Mesothelial cell of epicardium (in vitro differentiated cells): ENCODE results near the gene SLC6A19. TPM values are rescaled to one million over a fixed set of nuclear protein-coding genes. Genes with fewer than 3 reads are reported as not detected.

Source experiments
- DNase-seq, 2 experiments: peaks; one replicate each; pipeline ENCODE4 v3.0.0; 2021; ENCODE audit warnings: low spot score in 2 of 2; ENCODE audit not compliant: unreplicated experiment in 2 of 2
- H3K27ac Mint-ChIP-seq: 2 replicates; pipeline ENCODE4 v1.8.0; 2021; ENCODE audit warnings: mixed read lengths
- H3K27me3 Mint-ChIP-seq: 2 replicates; pipeline ENCODE4 v1.8.0; 2021; ENCODE audit warnings: low read depth, mixed read lengths
- H3K36me3 Mint-ChIP-seq: 2 replicates; pipeline ENCODE4 v1.8.0; 2021; ENCODE audit warnings: mixed read lengths
- H3K4me1 Mint-ChIP-seq: 2 replicates; pipeline ENCODE4 v1.8.0; 2021; ENCODE audit warnings: mixed read lengths
- H3K4me3 Mint-ChIP-seq: 2 replicates; pipeline ENCODE4 v1.8.0; 2021; ENCODE audit warnings: mild to moderate bottlenecking, moderate library complexity, mixed read lengths
- H3K9me3 Mint-ChIP-seq: 2 replicates; pipeline ENCODE4 v1.8.0; 2021; ENCODE audit warnings: mixed read lengths
- CTCF ChIP-seq: fragments of 200-600 bp; sonication (generic); IDR thresholded peaks from one replicate; pipeline ENCODE4 v1.5.0; 2021; ENCODE audit warnings: antibody characterized with exemption; ENCODE audit not compliant: unreplicated experiment
- total RNA-seq: library from RNA; stranded (reverse); gene quantifications from 3 replicates; pipeline ENCODE4 v1.2.1, GENCODE V29; 2021

SLC6A19 gene
- total RNA-seq, 1 donor from 2014 or later: not detected

GRCh38 chr5:1268056-1268455, 66.7 kb downstream of the SLC6A19 start:
- H3K27me3 Mint-ChIP-seq: no peaks in the 10 kb centered on the region
- H3K27ac Mint-ChIP-seq: no peak overlapping the region
- H3K9me3 Mint-ChIP-seq: no peaks in the 10 kb centered on the region
- no peaks in the 10 kb centered on the region for H3K36me3 Mint-ChIP-seq
- TF ChIP-seq CTCF: no peak
- H3K4me3 Mint-ChIP-seq: no peak overlapping the region
- DNase-seq: no peak
- no peaks in the 10 kb centered on the region for H3K4me1 Mint-ChIP-seq

GRCh38 chr5:1268666-1269065, 67.3 kb downstream of the SLC6A19 start:
- no peak for TF ChIP-seq CTCF
- no peaks in the 10 kb centered on the region for H3K27me3 Mint-ChIP-seq
- H3K4me3 Mint-ChIP-seq: no peak overlapping the region
- DNase-seq: no peak
- H3K4me1 Mint-ChIP-seq: no peaks in the 10 kb centered on the region
- no peak overlapping the region for H3K27ac Mint-ChIP-seq
- H3K9me3 Mint-ChIP-seq: no peaks in the 10 kb centered on the region
- H3K36me3 Mint-ChIP-seq: no peaks in the 10 kb centered on the region

DNA sequence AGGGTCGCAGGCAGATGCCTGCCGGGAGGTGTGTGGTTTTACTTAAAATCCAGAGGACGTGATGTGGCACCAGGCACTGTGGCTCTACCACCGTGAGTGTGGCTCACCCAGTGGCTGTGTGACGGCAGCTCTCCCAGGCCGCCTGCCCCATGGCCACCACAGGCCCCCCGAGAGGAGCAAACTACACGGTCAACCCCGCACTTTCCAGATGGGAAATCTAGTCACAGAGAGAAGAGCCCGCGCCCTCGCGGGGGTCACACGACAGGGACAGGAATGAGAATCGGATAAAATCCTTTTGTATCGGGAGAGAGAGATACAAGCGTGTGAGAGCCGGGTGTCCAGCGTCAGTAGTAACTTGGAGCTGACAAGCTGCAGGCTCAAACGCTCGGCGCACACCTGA, 69.0 kb downstream of the SLC6A19 start:
- no peak overlapping the region for H3K27ac Mint-ChIP-seq
- H3K9me3 Mint-ChIP-seq: no peaks in the 10 kb centered on the region
- H3K4me1 Mint-ChIP-seq: no peaks in the 10 kb centered on the region
- DNase-seq: no peak
- H3K4me3 Mint-ChIP-seq: no peak overlapping the region
- no peaks in the 10 kb centered on the region for H3K36me3 Mint-ChIP-seq
- no peaks in the 10 kb centered on the region for H3K27me3 Mint-ChIP-seq
- no peak for TF ChIP-seq CTCF

GRCh38 chr5:1270933-1271914, 69.8 kb downstream of the SLC6A19 start:
- TF ChIP-seq CTCF: no peak
- no peak overlapping the region for H3K4me3 Mint-ChIP-seq
- H3K9me3 Mint-ChIP-seq: no peaks in the 10 kb centered on the region
- no peaks in the 10 kb centered on the region for H3K27me3 Mint-ChIP-seq
- H3K36me3 Mint-ChIP-seq: no peaks in the 10 kb centered on the region
- no peaks in the 10 kb centered on the region for H3K4me1 Mint-ChIP-seq
- DNase-seq: no peak
- H3K27ac Mint-ChIP-seq: no peak overlapping the region

GRCh38 chr5:1272201-1272600, 70.8 kb downstream of the SLC6A19 start:
- no peak for DNase-seq
- Mint-ChIP-seq H3K27ac (no peak overlapping the region), H3K9me3 (no peaks in the 10 kb centered on the region), H3K27me3 (peaks cover 2% of the 10 kb centered on the region), H3K4me1 (no peaks in the 10 kb centered on the region), H3K36me3 (no peaks in the 10 kb centered on the region), H3K4me3 (no peak overlapping the region)
- no peak for TF ChIP-seq CTCF
